ENCODE measurements around the gene SPATA46.

- TF ChIP-seq ZNF664 (tag by site-specific recombination; IDR thresholded peaks at IDR 0.05) (no peak), CTCF (tag by site-specific recombination; IDR thresholded peaks at IDR 0.05) (no peak), ZNF423 (tag by site-specific recombination; IDR thresholded peaks at IDR 0.05) (no peak), ZNF555 (tag by site-specific recombination; conservative IDR thresholded peaks at IDR 0.05) (no peak), ZNF558 (tag by site-specific recombination; IDR thresholded peaks at IDR 0.05) (no peak), ZNF23 (tag by site-specific recombination; IDR thresholded peaks at IDR 0.05; ENCODE audit: borderline replicate concordance) (no peak), MZF1 (tag by site-specific recombination; IDR thresholded peaks at IDR 0.05; ENCODE audit: borderline replicate concordance) (no peak)
Observed at GRCh38 chr1:162375463-162375862, 1.2 kb downstream of the SPATA46 start.

All from HEK293 (cell line).